Gastrocnemius medialis (tissue), 4 donors: Measurements from ENCODE around the gene ATP8B4.

Experiments
- CTCF ChIP-seq, 5 experiments: fragments of 450-650 bp in 3 of 5; fragments of 200-600 bp in 2 of 5; sonication (generic) in 2 of 5; IDR thresholded peaks in 4 of 5; conservative IDR thresholded peaks in 1 of 5; 1 replicate in 4 of 5; 2 replicates in 1 of 5; pipeline ENCODE4 v1.5.1; 2016 to 2019; ENCODE audit warnings: antibody characterized with exemption in 5 of 5, mild to moderate bottlenecking in 3 of 5, moderate library complexity in 3 of 5
- POLR2A ChIP-seq, 2 donors: fragments of 450-650 bp; IDR thresholded peaks; one replicate each; pipeline ENCODE4 v1.6.1; 2017; ENCODE audit warnings: antibody characterized with exemption in 2 of 2, mild to moderate bottlenecking in 2 of 2, moderate library complexity in 2 of 2

DNA sequence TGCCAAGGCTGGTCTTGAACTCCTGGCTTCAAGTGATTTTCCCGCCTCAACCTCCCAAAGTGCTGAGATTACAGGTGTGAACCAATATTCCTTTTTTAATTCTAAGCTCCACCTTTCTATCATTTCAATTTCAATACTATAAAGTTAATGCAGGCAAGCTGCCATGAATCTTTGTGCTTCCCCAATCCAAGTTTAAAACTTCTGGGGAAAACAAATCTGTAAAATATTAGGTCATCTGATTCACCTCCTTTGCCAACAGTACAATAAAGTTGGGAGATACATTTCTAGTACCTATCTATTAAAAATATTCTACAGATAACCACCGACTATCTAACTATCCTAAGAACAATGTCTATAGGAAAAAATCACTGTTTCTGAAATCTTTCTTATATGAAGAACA lies 102.1 kb downstream of the ATP8B4 start:
- TF ChIP-seq CTCF (IDR thresholded peaks at IDR 0.05 in 4 of 5, conservative IDR thresholded peaks at IDR 0.05 in 1 of 5): no peak
- no peak for TF ChIP-seq POLR2A (IDR thresholded peaks at IDR 0.05)
